Neutrophil (primary cell): ENCODE measurements around the gene IL19.

Source experiments
- H3K27ac ChIP-seq: fragments of 200-600 bp; sonication (generic); 2 replicates; pipeline ENCODE4 v1.5.1; 2016; ENCODE audit warnings: mild to moderate bottlenecking, moderate library complexity
- H3K27me3 ChIP-seq: fragments of 200-600 bp; sonication (generic); 2 replicates; pipeline ENCODE4 v1.6.0; 2016; ENCODE audit warnings: mild to moderate bottlenecking
- H3K36me3 ChIP-seq: fragments of 200-600 bp; sonication (generic); 2 replicates; pipeline ENCODE4 v1.5.1; 2017
- H3K4me1 ChIP-seq, 2 experiments: fragments of 200-600 bp in 1 of 2; sonication (generic) in 1 of 2; 1 replicate in 1 of 2; 2 replicates in 1 of 2; pipeline versions ENCODE4 v1.5.1 to v1.6.1; 2013 to 2016; ENCODE audit warnings: low read depth in 1 of 2, low read length in 1 of 2, mild to moderate bottlenecking in 1 of 2, moderate library complexity in 1 of 2; ENCODE audit not compliant: control insufficient read depth in 1 of 2, insufficient read depth in 1 of 2
- H3K4me3 ChIP-seq, 2 experiments: fragments of 200-600 bp in 1 of 2; sonication (generic) in 1 of 2; 1 replicate in 1 of 2; 2 replicates in 1 of 2; pipeline ENCODE4 v1.5.1; 2013 to 2016; ENCODE audit warnings: low read depth in 1 of 2, low read length in 1 of 2, mild to moderate bottlenecking in 1 of 2, moderate library complexity in 1 of 2
- H3K9me3 ChIP-seq: fragments of 200-600 bp; sonication (generic); 2 replicates; pipeline ENCODE4 v1.5.1; 2016
- CTCF ChIP-seq: fragments of 200-600 bp; sonication (generic); IDR thresholded peaks from 2 replicates; pipeline ENCODE4 v1.5.1; 2016; ENCODE audit warnings: antibody characterized with exemption

IL19 gene

GRCh38 chr1:206798384-206798996, 27.9 kb downstream of the IL19 start:
- no peak for TF ChIP-seq CTCF
- H3K36me3 ChIP-seq, result no peaks in the 10 kb centered on the region
- H3K4me3 ChIP-seq, result no peak overlapping the region
- H3K4me1 ChIP-seq, result peaks cover 2 to 13% of the 10 kb centered on the region in 2 experiments
- H3K27ac ChIP-seq, result no peak overlapping the region
- no peaks in the 10 kb centered on the region for H3K9me3 ChIP-seq
- no peaks in the 10 kb centered on the region for H3K27me3 ChIP-seq

- H3K27ac ChIP-seq, result no peak overlapping the region
- H3K9me3 ChIP-seq, result no peaks in the 10 kb centered on the region
- H3K4me1 ChIP-seq, result peaks cover 2 to 13% of the 10 kb centered on the region in 2 experiments
These were observed 28.7 kb downstream of the IL19 start for GRCh38 chr1:206799311-206799710.

GRCh38 chr1:206800411-206800810, 29.8 kb downstream of the IL19 start:
- no peaks in the 10 kb centered on the region for H3K27me3 ChIP-seq
- no peaks in the 10 kb centered on the region for H3K9me3 ChIP-seq
- no peaks in the 10 kb centered on the region for H3K36me3 ChIP-seq
- no peak for TF ChIP-seq CTCF
- no peak overlapping the region for H3K4me3 ChIP-seq
- H3K27ac ChIP-seq, result no peak overlapping the region
- peaks cover 2 to 13% of the 10 kb centered on the region in 2 experiments for H3K4me1 ChIP-seq

More at GRCh38 chr1:206799311-206799710, 28.7 kb downstream of the IL19 start:
- TF ChIP-seq CTCF, result no peak
- Histone ChIP-seq H3K36me3 (no peaks in the 10 kb centered on the region), H3K4me3 (no peak overlapping the region), H3K27me3 (no peaks in the 10 kb centered on the region)

- Histone ChIP-seq H3K27ac (no peak overlapping the region), H3K36me3 (no peaks in the 10 kb centered on the region), H3K4me3 (no peak overlapping the region), H3K27me3 (no peaks in the 10 kb centered on the region), H3K9me3 (no peaks in the 10 kb centered on the region), H3K4me1 (peaks cover 2 to 13% of the 10 kb centered on the region in 2 experiments)
- TF ChIP-seq CTCF, result no peak
These were observed 30.3 kb downstream of the IL19 start for GRCh38 chr1:206800891-206801290.

- Histone ChIP-seq H3K36me3 (no peaks in the 10 kb centered on the region), H3K4me3 (no peak overlapping the region), H3K27ac (no peak overlapping the region), H3K9me3 (no peaks in the 10 kb centered on the region), H3K27me3 (no peaks in the 10 kb centered on the region), H3K4me1 (peaks cover 2 to 13% of the 10 kb centered on the region in 2 experiments)
- no peak for TF ChIP-seq CTCF
These were observed 30.9 kb downstream of the IL19 start for GRCh38 chr1:206801467-206801866.
